Measurements from ENCODE around the gene TMEM131.

The TMEM131 gene

DNA sequence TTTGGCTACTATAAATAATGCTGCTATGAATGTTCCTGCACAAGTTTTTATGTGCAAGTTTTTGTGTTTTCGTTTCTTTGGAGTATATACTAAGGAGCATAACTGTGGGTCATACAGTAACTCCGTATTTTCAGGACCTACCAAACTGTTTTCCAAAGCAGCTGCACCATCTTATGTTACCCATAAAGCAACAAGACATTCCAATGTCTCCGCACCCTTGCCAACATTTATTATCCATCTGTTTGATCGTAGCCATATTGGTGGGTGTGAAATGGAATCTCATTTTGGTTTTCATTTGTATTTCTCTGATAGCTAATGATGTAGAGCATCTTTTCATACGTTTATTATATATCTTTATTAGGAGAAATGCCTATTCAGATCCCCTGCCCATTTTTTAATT is 13.8 kb downstream of the TMEM131 start:
- DNase-seq (ENCODE audit: low spot score), result no peak
- Histone ChIP-seq H3K27ac (replicated peaks; ENCODE audit: low read length) (no peak overlapping the region), H3K18ac (ENCODE audit: low read length) (no peak overlapping the region), H4K8ac (ENCODE audit: low read depth, low read length) (no peak overlapping the region), H3K27me3 (ENCODE audit: control insufficient read depth in 3 of 3, insufficient read depth in 3 of 3, low read depth in 1 of 3, low read length in 3 of 3) (no peaks in the 10 kb centered on the region), H2AK5ac (ENCODE audit: low read depth, low read length) (no peak overlapping the region), H3K36me3 (replicated peaks in 1 of 2; ENCODE audit: control insufficient read depth in 2 of 2, insufficient read depth in 2 of 2, low read length in 2 of 2) (peaks cover 0 to 6% of the 10 kb centered on the region in 2 donors), H3K79me1 (ENCODE audit: low read depth, low read length) (no peaks in the 10 kb centered on the region), H3K9ac (ENCODE audit: low read depth, low read length, poor library complexity) (no peak overlapping the region), H3K23ac (ENCODE audit: low read depth, low read length, poor library complexity) (no peak overlapping the region), H3K4me2 (ENCODE audit: insufficient read depth, low read length, poor library complexity, severe bottlenecking) (no peak overlapping the region), H2AFZ (ENCODE audit: low read length) (no peak overlapping the region), H3K14ac (ENCODE audit: low read length) (no peak overlapping the region), H2BK12ac (ENCODE audit: low read length) (no peak overlapping the region), H3K4me3 (ENCODE audit: low read length in 2 of 2) (no peak overlapping the region), H4K91ac (ENCODE audit: low read depth, low read length, poor library complexity) (no peak overlapping the region), H2BK15ac (ENCODE audit: low read length) (no peak overlapping the region), H3K4me1 (ENCODE audit: control insufficient read depth in 2 of 2, insufficient read depth in 1 of 2, low read depth in 1 of 2, low read length in 2 of 2) (peaks cover 0 to 9% of the 10 kb centered on the region in 2 donors), H2BK120ac (ENCODE audit: low read depth, low read length) (no peak overlapping the region), H3K4ac (ENCODE audit: low read length) (no peak overlapping the region), H2BK5ac (ENCODE audit: low read length) (no peak overlapping the region), H3K9me3 (replicated peaks in 1 of 2; ENCODE audit: control insufficient read depth in 2 of 2, insufficient read depth in 1 of 2, low read depth in 1 of 2, low read length in 2 of 2) (peaks cover 6 to 22% of the 10 kb centered on the region in 2 donors)
- WGBS, 2 donors (ENCODE audit: extremely low coverage in 2 of 2, insufficient read length in 2 of 2, insufficient replicate concordance in 1 of 2), result no CpG with 5 or more reads among the region's 5 CpGs

DNA sequence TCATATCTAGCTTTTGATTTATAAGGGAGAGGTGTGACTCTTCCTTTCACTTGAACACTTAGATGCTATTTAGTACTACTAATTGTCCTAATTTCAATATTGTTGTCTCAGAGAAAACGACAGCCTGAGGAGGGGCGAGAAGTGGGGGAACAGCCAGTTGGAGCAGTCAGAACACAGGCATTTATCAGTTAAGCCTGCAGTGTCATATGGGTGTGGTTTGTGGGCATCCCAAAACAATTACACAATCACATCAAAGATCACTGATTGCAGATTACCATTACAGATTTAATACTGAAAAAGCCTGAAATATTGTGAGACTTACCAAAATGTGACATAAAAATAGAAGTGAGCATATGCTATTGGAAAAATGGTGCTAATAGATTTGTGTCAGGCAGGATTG is 15.8 kb downstream of the TMEM131 start:
- no peak for DNase-seq (ENCODE audit: low spot score)
- Histone ChIP-seq H3K9me3 (replicated peaks in 1 of 2; ENCODE audit: control insufficient read depth in 2 of 2, insufficient read depth in 1 of 2, low read depth in 1 of 2, low read length in 2 of 2) (peaks cover 6 to 23% of the 10 kb centered on the region in 2 donors), H2BK5ac (ENCODE audit: low read length) (no peak overlapping the region), H3K4me3 (ENCODE audit: low read length in 2 of 2) (no peak overlapping the region), H3K14ac (ENCODE audit: low read length) (no peak overlapping the region), H3K27ac (replicated peaks; ENCODE audit: low read length) (no peak overlapping the region), H2AK5ac (ENCODE audit: low read depth, low read length) (no peak overlapping the region), H3K18ac (ENCODE audit: low read length) (no peak overlapping the region), H3K4ac (ENCODE audit: low read length) (no peak overlapping the region), H3K4me2 (ENCODE audit: insufficient read depth, low read length, poor library complexity, severe bottlenecking) (no peak overlapping the region), H2BK15ac (ENCODE audit: low read length) (no peak overlapping the region), H4K8ac (ENCODE audit: low read depth, low read length) (no peak overlapping the region), H4K91ac (ENCODE audit: low read depth, low read length, poor library complexity) (no peak overlapping the region), H3K9ac (ENCODE audit: low read depth, low read length, poor library complexity) (no peak overlapping the region), H3K4me1 (ENCODE audit: control insufficient read depth in 2 of 2, insufficient read depth in 1 of 2, low read depth in 1 of 2, low read length in 2 of 2) (peaks cover 0 to 9% of the 10 kb centered on the region in 2 donors), H3K27me3 (ENCODE audit: control insufficient read depth in 3 of 3, insufficient read depth in 3 of 3, low read depth in 1 of 3, low read length in 3 of 3) (no peaks in the 10 kb centered on the region), H3K23ac (ENCODE audit: low read depth, low read length, poor library complexity) (no peak overlapping the region), H2AFZ (ENCODE audit: low read length) (no peak overlapping the region), H3K79me1 (ENCODE audit: low read depth, low read length) (no peaks in the 10 kb centered on the region), H2BK12ac (ENCODE audit: low read length) (no peak overlapping the region), H3K36me3 (replicated peaks in 1 of 2; ENCODE audit: control insufficient read depth in 2 of 2, insufficient read depth in 2 of 2, low read length in 2 of 2) (peaks cover 0 to 6% of the 10 kb centered on the region in 2 donors), H2BK120ac (ENCODE audit: low read depth, low read length) (no peak overlapping the region)
- WGBS, 2 donors (ENCODE audit: extremely low coverage in 2 of 2, insufficient read length in 2 of 2, insufficient replicate concordance in 1 of 2), result no CpG with 5 or more reads among the region's 2 CpGs

DNA sequence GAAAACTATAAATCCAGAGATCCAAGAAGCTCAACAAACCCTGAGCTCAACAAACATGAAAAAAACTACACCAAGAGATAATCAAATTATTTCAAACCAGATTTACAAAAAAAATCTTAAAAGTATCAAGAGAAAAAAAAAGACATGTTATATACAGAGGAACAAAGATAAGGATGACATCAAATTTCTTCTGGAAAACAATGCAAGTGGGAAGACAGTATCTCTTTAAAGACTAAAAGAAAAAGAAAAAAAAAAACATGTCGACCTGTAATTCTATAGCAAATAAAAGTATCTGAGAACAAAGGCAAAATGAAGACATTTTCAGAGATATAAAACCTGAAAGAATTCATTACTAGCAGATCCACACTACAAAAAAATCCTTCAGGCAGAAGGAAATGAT is 21.3 kb downstream of the TMEM131 start:
- no CpG with 5 or more reads among the region's 1 CpG for WGBS, 2 donors (ENCODE audit: extremely low coverage in 2 of 2, insufficient read length in 2 of 2, insufficient replicate concordance in 1 of 2)
- Histone ChIP-seq H2AK5ac (ENCODE audit: low read depth, low read length) (no peak overlapping the region), H3K9me3 (replicated peaks in 1 of 2; ENCODE audit: control insufficient read depth in 2 of 2, insufficient read depth in 1 of 2, low read depth in 1 of 2, low read length in 2 of 2) (peaks cover 14 to 37% of the 10 kb centered on the region in 2 donors)

DNA sequence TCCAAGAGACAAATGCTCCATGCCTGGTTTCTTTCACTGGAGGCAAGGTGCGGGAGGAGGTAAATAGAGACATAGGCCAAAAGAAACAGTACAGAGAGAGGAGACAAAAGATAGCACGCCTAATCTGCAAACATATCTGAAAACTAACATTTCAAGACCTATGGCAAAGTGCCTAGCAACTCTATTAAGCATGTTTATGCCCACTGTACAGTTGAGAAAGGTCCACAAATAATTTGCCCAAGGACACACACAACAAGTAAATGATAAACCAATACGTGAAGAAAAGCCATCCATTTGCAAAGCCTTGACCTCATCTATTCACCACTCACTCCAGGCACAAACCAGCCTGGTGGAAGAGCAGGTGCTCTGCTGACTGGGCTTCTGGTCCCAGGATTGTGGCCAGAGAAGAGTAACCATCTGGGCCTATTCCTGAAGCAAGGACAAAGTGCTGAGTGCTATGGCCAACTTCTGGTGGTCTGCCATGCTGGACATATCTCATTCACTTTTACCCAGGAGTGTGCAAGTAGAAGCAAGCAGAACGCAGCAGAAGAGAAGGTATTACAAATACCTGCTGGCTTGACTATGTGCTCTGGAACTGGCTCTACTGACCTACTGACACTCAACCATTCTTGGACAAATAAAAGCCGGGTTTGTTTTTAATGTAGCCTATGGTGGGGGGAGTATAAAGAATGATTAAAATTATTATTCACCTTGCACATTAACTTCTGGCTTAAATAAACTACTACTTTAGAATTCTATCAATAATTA is 25.3 kb downstream of the TMEM131 start:
- H3K27ac ChIP-seq (replicated peaks; ENCODE audit: low read length), result no peak overlapping the region
- no peak overlapping the region for H3K9ac ChIP-seq (ENCODE audit: low read depth, low read length, poor library complexity)
- H3K23ac ChIP-seq (ENCODE audit: low read depth, low read length, poor library complexity), result no peak overlapping the region
- no peak overlapping the region for H2BK12ac ChIP-seq (ENCODE audit: low read length)
- H3K4me3 ChIP-seq (ENCODE audit: low read length in 2 of 2), result no peak overlapping the region
- no peak for DNase-seq (ENCODE audit: low spot score)
- peaks cover 3% of the 10 kb centered on the region for H3K79me1 ChIP-seq (ENCODE audit: low read depth, low read length)
- H2BK5ac ChIP-seq (ENCODE audit: low read length), result no peak overlapping the region
- H3K4me1 ChIP-seq (ENCODE audit: control insufficient read depth in 2 of 2, insufficient read depth in 1 of 2, low read depth in 1 of 2, low read length in 2 of 2), result peaks cover 0 to 3% of the 10 kb centered on the region in 2 donors
- no peak overlapping the region for H2AFZ ChIP-seq (ENCODE audit: low read length)
- peaks cover 9 to 24% of the 10 kb centered on the region in 2 donors for H3K9me3 ChIP-seq (replicated peaks in 1 of 2; ENCODE audit: control insufficient read depth in 2 of 2, insufficient read depth in 1 of 2, low read depth in 1 of 2, low read length in 2 of 2)
- H2AK5ac ChIP-seq (ENCODE audit: low read depth, low read length), result no peak overlapping the region
- no peak overlapping the region for H3K4me2 ChIP-seq (ENCODE audit: insufficient read depth, low read length, poor library complexity, severe bottlenecking)
- H3K4ac ChIP-seq (ENCODE audit: low read length), result no peak overlapping the region
- H4K91ac ChIP-seq (ENCODE audit: low read depth, low read length, poor library complexity), result no peak overlapping the region
- no CpG with 5 or more reads among the region's 5 CpGs for WGBS, 2 donors (ENCODE audit: extremely low coverage in 2 of 2, insufficient read length in 2 of 2, insufficient replicate concordance in 1 of 2)
- H4K8ac ChIP-seq (ENCODE audit: low read depth, low read length), result no peak overlapping the region
- H2BK15ac ChIP-seq (ENCODE audit: low read length), result no peak overlapping the region
- no peak overlapping the region for H2BK120ac ChIP-seq (ENCODE audit: low read depth, low read length)
- H3K36me3 ChIP-seq (replicated peaks in 1 of 2; ENCODE audit: control insufficient read depth in 2 of 2, insufficient read depth in 2 of 2, low read length in 2 of 2), result no peaks in the 10 kb centered on the region
- no peak overlapping the region for H3K18ac ChIP-seq (ENCODE audit: low read length)
- no peaks in the 10 kb centered on the region for H3K27me3 ChIP-seq (ENCODE audit: control insufficient read depth in 3 of 3, insufficient read depth in 3 of 3, low read depth in 1 of 3, low read length in 3 of 3)
- H3K14ac ChIP-seq (ENCODE audit: low read length), result no peak overlapping the region

More for the DNA sequence above, 21.3 kb downstream of the TMEM131 start:
- Histone ChIP-seq H4K91ac (ENCODE audit: low read depth, low read length, poor library complexity) (no peak overlapping the region), H2BK12ac (ENCODE audit: low read length) (no peak overlapping the region), H3K4me3 (ENCODE audit: low read length in 2 of 2) (no peak overlapping the region), H3K14ac (ENCODE audit: low read length) (no peak overlapping the region), H2BK15ac (ENCODE audit: low read length) (no peak overlapping the region), H3K4me1 (ENCODE audit: control insufficient read depth in 2 of 2, insufficient read depth in 1 of 2, low read depth in 1 of 2, low read length in 2 of 2) (peaks cover 0 to 3% of the 10 kb centered on the region in 2 donors), H3K4ac (ENCODE audit: low read length) (no peak overlapping the region), H3K27me3 (ENCODE audit: control insufficient read depth in 3 of 3, insufficient read depth in 3 of 3, low read depth in 1 of 3, low read length in 3 of 3) (no peaks in the 10 kb centered on the region), H3K23ac (ENCODE audit: low read depth, low read length, poor library complexity) (no peak overlapping the region), H2AFZ (ENCODE audit: low read length) (no peak overlapping the region), H3K36me3 (replicated peaks in 1 of 2; ENCODE audit: control insufficient read depth in 2 of 2, insufficient read depth in 2 of 2, low read length in 2 of 2) (no peaks in the 10 kb centered on the region), H2BK5ac (ENCODE audit: low read length) (no peak overlapping the region), H2BK120ac (ENCODE audit: low read depth, low read length) (no peak overlapping the region), H3K4me2 (ENCODE audit: insufficient read depth, low read length, poor library complexity, severe bottlenecking) (no peak overlapping the region), H3K18ac (ENCODE audit: low read length) (no peak overlapping the region), H3K9ac (ENCODE audit: low read depth, low read length, poor library complexity) (no peak overlapping the region), H3K79me1 (ENCODE audit: low read depth, low read length) (peaks cover 3% of the 10 kb centered on the region), H4K8ac (ENCODE audit: low read depth, low read length) (no peak overlapping the region), H3K27ac (replicated peaks; ENCODE audit: low read length) (no peak overlapping the region)
- no peak for DNase-seq (ENCODE audit: low spot score)

Measured in neuronal stem cell (in vitro differentiated cells).